Hepatocyte (in vitro differentiated cells): ENCODE data around the gene UGT1A7. TPM values are rescaled to one million over a fixed set of nuclear protein-coding genes. Genes with fewer than 3 reads are reported as not detected.

Experiments
- DNase-seq: peaks from one replicate; pipeline ENCODE4 v3.0.0-alpha.2; 2016; ENCODE audit warnings: low spot score
- H2AFZ ChIP-seq: fragments of 200-600 bp; sonication (generic); 2 replicates; pipeline ENCODE4 v1.6.0; 2016; ENCODE audit warnings: antibody characterized with exemption, mild to moderate bottlenecking
- H3K27ac ChIP-seq: fragments of 200-600 bp; sonication (generic); 2 replicates; pipeline ENCODE4 v1.5.1; 2016; ENCODE audit warnings: mild to moderate bottlenecking
- H3K27me3 ChIP-seq: fragments of 200-600 bp; sonication (generic); 2 replicates; pipeline ENCODE4 v1.6.1; 2016
- H3K36me3 ChIP-seq: fragments of 200-600 bp; sonication (generic); replicated peaks from 2 replicates; pipeline ENCODE4 v1.5.1; 2016; ENCODE audit warnings: low read depth; ENCODE audit not compliant: insufficient read depth
- H3K4me1 ChIP-seq: fragments of 200-600 bp; sonication (generic); 2 replicates; pipeline ENCODE4 v1.5.1; 2016; ENCODE audit warnings: mild to moderate bottlenecking, moderate library complexity; ENCODE audit not compliant: insufficient read depth
- H3K4me2 ChIP-seq: fragments of 200-600 bp; sonication (generic); 2 replicates; pipeline ENCODE4 v1.6.0; 2016
- H3K4me3 ChIP-seq: fragments of 200-600 bp; sonication (generic); 2 replicates; pipeline ENCODE4 v1.5.1; 2016; ENCODE audit warnings: mild to moderate bottlenecking
- H3K79me2 ChIP-seq: fragments of 200-600 bp; sonication (generic); 2 replicates; pipeline ENCODE4 v1.6.0; 2017; ENCODE audit warnings: mild to moderate bottlenecking
- H3K9me2 ChIP-seq: fragments of 200-600 bp; sonication (generic); replicated peaks from 2 replicates; pipeline ENCODE4 v1.6.0; 2017; ENCODE audit warnings: mild to moderate bottlenecking; ENCODE audit not compliant: insufficient read depth
- H3K9me3 ChIP-seq: fragments of 200-600 bp; sonication (generic); 2 replicates; pipeline ENCODE4 v1.5.1; 2016; ENCODE audit warnings: low read depth, mild to moderate bottlenecking
- H4K20me1 ChIP-seq: fragments of 200-600 bp; sonication (generic); 2 replicates; pipeline ENCODE4 v1.6.0; 2016; ENCODE audit warnings: mild to moderate bottlenecking; ENCODE audit not compliant: insufficient read depth, poor library complexity, severe bottlenecking
- EZH2 ChIP-seq: fragments of 200-600 bp; sonication (generic); IDR thresholded peaks from 2 replicates; pipeline ENCODE4 v1.6.1; 2016; ENCODE audit warnings: antibody characterized with exemption, mild to moderate bottlenecking, borderline replicate concordance
- EZH2phosphoT487 ChIP-seq: fragments of 200-600 bp; sonication (generic); IDR thresholded peaks from one replicate; pipeline ENCODE4 v1.6.1; 2018; ENCODE audit warnings: antibody characterized with exemption, mild to moderate bottlenecking, low read depth, moderate library complexity; ENCODE audit not compliant: unreplicated experiment, severe bottlenecking
- WGBS: methylation state at CpG from one replicate; pipeline ENCODE4 v1.1.6; 2016; ENCODE audit warnings: low lambda C conversion rate; ENCODE audit errors: missing lambda C conversion rate; 5-methylcytosine and 5-hydroxymethylcytosine counted together
- polyA plus RNA-seq: library from polyadenylated mRNA; unstranded; fragments of >200 nt; fragmentation: Nextera tagmentation; extraction: Ambion mirVana; gene quantifications from 2 replicates; pipeline ENCODE4 v1.2.1, GENCODE V29; 2016
- total RNA-seq: library from RNA; depleted of rRNA; stranded (reverse); fragments of >200 nt; gene quantifications from 2 replicates; pipeline ENCODE4 v1.2.3, GENCODE V29; 2014
- TF ChIP-seq, protein P1 (sequence below): fragments of 200-600 bp; sonication (generic); IDR thresholded peaks from 2 replicates; pipeline ENCODE4 v1.5.1; 2016; ENCODE audit warnings: antibody characterized with exemption, mild to moderate bottlenecking; ENCODE audit not compliant: poor library complexity

UGT1A7 gene
- total and polyA plus RNA-seq, 2 experiments from 2014 or later = 0.07 TPM; not detected in 1

DNA sequence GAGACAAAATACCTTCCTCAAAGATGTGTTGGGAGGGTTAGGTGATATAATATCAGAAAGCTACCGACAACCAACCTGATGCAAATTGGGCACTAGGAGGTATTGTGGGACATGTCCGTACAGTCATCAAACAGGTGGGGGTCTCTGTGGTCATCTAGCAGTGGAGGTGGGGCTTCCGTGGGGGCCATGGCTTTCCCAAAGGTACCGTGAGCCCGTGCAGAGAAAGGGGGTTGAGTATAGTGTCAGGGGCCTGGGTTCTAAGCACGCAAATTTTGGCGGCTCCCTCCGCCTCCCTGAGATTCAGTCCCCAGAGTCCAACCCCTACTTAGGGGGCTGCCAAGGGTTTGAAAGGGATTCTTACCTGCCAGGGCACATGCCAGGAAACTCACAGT, 140.0 kb downstream of the UGT1A7 start:
- Histone ChIP-seq H3K4me1 (peaks cover 10% of the 10 kb centered on the region), H2AFZ (no peak overlapping the region), H3K9me2 (no peaks in the 10 kb centered on the region), H3K4me2 (no peak overlapping the region), H4K20me1 (no peaks in the 10 kb centered on the region), H3K36me3 (no peaks in the 10 kb centered on the region), H3K9me3 (no peaks in the 10 kb centered on the region), H3K27me3 (no peaks in the 10 kb centered on the region), H3K4me3 (no peak overlapping the region), H3K27ac (no peak overlapping the region), H3K79me2 (no peaks in the 10 kb centered on the region)
- TF ChIP-seq EZH2phosphoT487 = no peak
- TF ChIP-seq, protein P1, sequence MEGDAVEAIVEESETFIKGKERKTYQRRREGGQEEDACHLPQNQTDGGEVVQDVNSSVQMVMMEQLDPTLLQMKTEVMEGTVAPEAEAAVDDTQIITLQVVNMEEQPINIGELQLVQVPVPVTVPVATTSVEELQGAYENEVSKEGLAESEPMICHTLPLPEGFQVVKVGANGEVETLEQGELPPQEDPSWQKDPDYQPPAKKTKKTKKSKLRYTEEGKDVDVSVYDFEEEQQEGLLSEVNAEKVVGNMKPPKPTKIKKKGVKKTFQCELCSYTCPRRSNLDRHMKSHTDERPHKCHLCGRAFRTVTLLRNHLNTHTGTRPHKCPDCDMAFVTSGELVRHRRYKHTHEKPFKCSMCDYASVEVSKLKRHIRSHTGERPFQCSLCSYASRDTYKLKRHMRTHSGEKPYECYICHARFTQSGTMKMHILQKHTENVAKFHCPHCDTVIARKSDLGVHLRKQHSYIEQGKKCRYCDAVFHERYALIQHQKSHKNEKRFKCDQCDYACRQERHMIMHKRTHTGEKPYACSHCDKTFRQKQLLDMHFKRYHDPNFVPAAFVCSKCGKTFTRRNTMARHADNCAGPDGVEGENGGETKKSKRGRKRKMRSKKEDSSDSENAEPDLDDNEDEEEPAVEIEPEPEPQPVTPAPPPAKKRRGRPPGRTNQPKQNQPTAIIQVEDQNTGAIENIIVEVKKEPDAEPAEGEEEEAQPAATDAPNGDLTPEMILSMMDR = no peak
- no peak for TF ChIP-seq EZH2
- 95% methylated on average over 8 of the region's 8 CpGs for WGBS
- DNase-seq = no peak

DNA sequence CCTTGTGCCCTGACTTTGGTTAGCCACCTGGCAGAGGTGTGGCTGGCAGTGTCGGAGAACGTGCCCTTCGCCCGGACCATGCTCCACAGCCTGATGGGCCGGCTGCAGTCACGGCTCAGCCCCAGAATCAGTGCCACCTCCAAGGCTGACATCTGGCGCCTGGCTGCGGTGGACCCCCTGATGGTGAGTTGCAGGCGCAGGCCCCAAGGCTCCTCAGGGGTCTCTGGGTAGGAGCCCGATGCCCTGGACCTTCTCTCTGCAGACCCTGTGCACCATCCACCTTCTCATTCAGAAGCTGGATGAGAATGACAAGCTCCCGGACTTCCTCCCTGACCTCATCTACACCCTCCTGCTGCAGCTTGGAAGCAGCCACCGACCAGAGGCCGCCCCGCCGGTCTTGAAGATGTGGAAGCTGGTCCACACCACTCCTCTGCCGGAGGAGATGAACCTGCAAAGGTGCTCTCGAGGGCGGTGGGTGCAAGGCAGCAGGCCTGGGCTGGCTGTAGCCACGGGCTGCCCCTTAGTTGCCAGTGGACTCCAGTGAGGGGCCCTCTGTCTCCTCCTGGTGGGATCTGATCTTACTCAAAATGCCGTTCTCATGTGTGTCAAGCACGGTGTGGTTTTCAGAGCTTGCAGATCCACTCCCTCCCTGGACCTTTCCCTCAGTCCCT, 140.5 kb downstream of the UGT1A7 start:
- DNase-seq = no peak
- Histone ChIP-seq H2AFZ (no peak overlapping the region), H3K4me1 (peaks cover 6% of the 10 kb centered on the region), H3K4me2 (no peak overlapping the region), H3K36me3 (no peaks in the 10 kb centered on the region), H3K27ac (no peak overlapping the region), H3K9me2 (no peaks in the 10 kb centered on the region), H3K9me3 (no peaks in the 10 kb centered on the region), H4K20me1 (no peaks in the 10 kb centered on the region), H3K27me3 (no peaks in the 10 kb centered on the region), H3K4me3 (no peak overlapping the region), H3K79me2 (no peaks in the 10 kb centered on the region)
- TF ChIP-seq, protein P1 = no peak
- TF ChIP-seq EZH2phosphoT487 (no peak), EZH2 (no peak)
- 94% methylated on average over 21 of the region's 21 CpGs for WGBS

Other genes starting within 250 kb of the UGT1A7 start
- gene USP40, start 115.1 kb upstream of the UGT1A7 start, total RNA-seq = 25.9 and 28.2 TPM in 2 replicates
- 16.7 and 20.4 TPM in 2 replicates for gene USP40, start 115.1 kb upstream of the UGT1A7 start, polyA plus RNA-seq
- 0.08 and 0.10 TPM in 2 replicates for gene UGT1A8, start 64.3 kb upstream of the UGT1A7 start, total RNA-seq
- gene UGT1A8, start 64.3 kb upstream of the UGT1A7 start, polyA plus RNA-seq = not detected in 2 replicates
- gene UGT1A10, start 45.5 kb upstream of the UGT1A7 start, total RNA-seq = not detected in 2 replicates
- gene UGT1A10, start 45.5 kb upstream of the UGT1A7 start, polyA plus RNA-seq = not detected in 2 replicates
- gene UGT1A9, start 10.0 kb upstream of the UGT1A7 start, total RNA-seq = 9.6 and 9.8 TPM in 2 replicates
- gene UGT1A9, start 10.0 kb upstream of the UGT1A7 start, polyA plus RNA-seq = 2.1 and 12.6 TPM in 2 replicates
- gene UGT1A6, start 11.0 kb downstream of the UGT1A7 start, total RNA-seq = 3.4 and 3.6 TPM in 2 replicates
- 0.64 and 0.77 TPM in 2 replicates for gene UGT1A6, start 11.0 kb downstream of the UGT1A7 start, polyA plus RNA-seq
- not detected in 2 replicates for gene UGT1A5, start 31.0 kb downstream of the UGT1A7 start, total RNA-seq
- not detected in 2 replicates for gene UGT1A5, start 31.0 kb downstream of the UGT1A7 start, polyA plus RNA-seq
- gene UGT1A4, start 36.8 kb downstream of the UGT1A7 start, total RNA-seq = not detected in 2 replicates
- not detected in 2 replicates for gene UGT1A4, start 36.8 kb downstream of the UGT1A7 start, polyA plus RNA-seq
- not detected in 2 replicates for gene UGT1A3, start 47.1 kb downstream of the UGT1A7 start, total RNA-seq
- not detected in 2 replicates for gene UGT1A3, start 47.1 kb downstream of the UGT1A7 start, polyA plus RNA-seq
- 0.53 and 0.60 TPM in 2 replicates for gene UGT1A1, start 78.4 kb downstream of the UGT1A7 start, total RNA-seq
- gene UGT1A1, start 78.4 kb downstream of the UGT1A7 start, polyA plus RNA-seq = 0.51 and 0.91 TPM in 2 replicates
- not detected in 2 replicates for gene MROH2A, start 96.4 kb downstream of the UGT1A7 start, total RNA-seq
- gene MROH2A, start 96.4 kb downstream of the UGT1A7 start, polyA plus RNA-seq = not detected in 2 replicates
- 5.0 and 5.3 TPM in 2 replicates for gene HJURP, start 172.6 kb downstream of the UGT1A7 start, total RNA-seq
- 2.7 and 3.6 TPM in 2 replicates for gene HJURP, start 172.6 kb downstream of the UGT1A7 start, polyA plus RNA-seq
- gene TRPM8, start 235.5 kb downstream of the UGT1A7 start, total RNA-seq = 0.33 and 0.84 TPM in 2 replicates
- 0.16 and 0.33 TPM in 2 replicates for gene TRPM8, start 235.5 kb downstream of the UGT1A7 start, polyA plus RNA-seq